Measurements from ENCODE around the gene PCYT2. TPM values are rescaled to one million over a fixed set of nuclear protein-coding genes. Genes with fewer than 3 reads are reported as not detected.

The PCYT2 gene
- total RNA-seq, 1 experiment from 2014 or later, result 31.4 TPM

- no peak for TF ChIP-seq OVOL2 (CRISPR knock-in tag; IDR thresholded peaks at IDR 0.05; ENCODE audit: borderline replicate concordance)
- TF ChIP-seq USF1 (CRISPR knock-in tag; IDR thresholded peaks at IDR 0.05), result peak; percentile 37; the same call in 1 of the 2 replicates
- no peak for TF ChIP-seq ZNF232 (CRISPR knock-in tag; IDR thresholded peaks at IDR 0.05)
- no peak for TF ChIP-seq AFF4 (CRISPR knock-in tag; IDR thresholded peaks at IDR 0.05; ENCODE audit: borderline replicate concordance)
- TF ChIP-seq, protein P1, sequence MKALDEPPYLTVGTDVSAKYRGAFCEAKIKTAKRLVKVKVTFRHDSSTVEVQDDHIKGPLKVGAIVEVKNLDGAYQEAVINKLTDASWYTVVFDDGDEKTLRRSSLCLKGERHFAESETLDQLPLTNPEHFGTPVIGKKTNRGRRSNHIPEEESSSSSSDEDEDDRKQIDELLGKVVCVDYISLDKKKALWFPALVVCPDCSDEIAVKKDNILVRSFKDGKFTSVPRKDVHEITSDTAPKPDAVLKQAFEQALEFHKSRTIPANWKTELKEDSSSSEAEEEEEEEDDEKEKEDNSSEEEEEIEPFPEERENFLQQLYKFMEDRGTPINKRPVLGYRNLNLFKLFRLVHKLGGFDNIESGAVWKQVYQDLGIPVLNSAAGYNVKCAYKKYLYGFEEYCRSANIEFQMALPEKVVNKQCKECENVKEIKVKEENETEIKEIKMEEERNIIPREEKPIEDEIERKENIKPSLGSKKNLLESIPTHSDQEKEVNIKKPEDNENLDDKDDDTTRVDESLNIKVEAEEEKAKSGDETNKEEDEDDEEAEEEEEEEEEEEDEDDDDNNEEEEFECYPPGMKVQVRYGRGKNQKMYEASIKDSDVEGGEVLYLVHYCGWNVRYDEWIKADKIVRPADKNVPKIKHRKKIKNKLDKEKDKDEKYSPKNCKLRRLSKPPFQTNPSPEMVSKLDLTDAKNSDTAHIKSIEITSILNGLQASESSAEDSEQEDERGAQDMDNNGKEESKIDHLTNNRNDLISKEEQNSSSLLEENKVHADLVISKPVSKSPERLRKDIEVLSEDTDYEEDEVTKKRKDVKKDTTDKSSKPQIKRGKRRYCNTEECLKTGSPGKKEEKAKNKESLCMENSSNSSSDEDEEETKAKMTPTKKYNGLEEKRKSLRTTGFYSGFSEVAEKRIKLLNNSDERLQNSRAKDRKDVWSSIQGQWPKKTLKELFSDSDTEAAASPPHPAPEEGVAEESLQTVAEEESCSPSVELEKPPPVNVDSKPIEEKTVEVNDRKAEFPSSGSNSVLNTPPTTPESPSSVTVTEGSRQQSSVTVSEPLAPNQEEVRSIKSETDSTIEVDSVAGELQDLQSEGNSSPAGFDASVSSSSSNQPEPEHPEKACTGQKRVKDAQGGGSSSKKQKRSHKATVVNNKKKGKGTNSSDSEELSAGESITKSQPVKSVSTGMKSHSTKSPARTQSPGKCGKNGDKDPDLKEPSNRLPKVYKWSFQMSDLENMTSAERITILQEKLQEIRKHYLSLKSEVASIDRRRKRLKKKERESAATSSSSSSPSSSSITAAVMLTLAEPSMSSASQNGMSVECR (CRISPR knock-in tag; IDR thresholded peaks at IDR 0.05; ENCODE audit: borderline replicate concordance), result peak; percentile 78; the same call in 1 of the 2 replicates
- TF ChIP-seq RORB (CRISPR knock-in tag; IDR thresholded peaks at IDR 0.05), result no peak
- TF ChIP-seq ZBTB21 (CRISPR knock-in tag; IDR thresholded peaks at IDR 0.05; ENCODE audit: borderline replicate concordance), result no peak
- TF ChIP-seq NR2C2 (CRISPR knock-in tag; IDR thresholded peaks at IDR 0.05), result no peak
- no peak for TF ChIP-seq ELF4 (CRISPR knock-in tag; IDR thresholded peaks at IDR 0.05; ENCODE audit: low read depth)
- no peak for TF ChIP-seq GTF2I (CRISPR knock-in tag; conservative IDR thresholded peaks at IDR 0.05)
- 0 out of 2 replicates have a peak, but pooled peaks have one; percentile 17 for TF ChIP-seq SMAD3 (CRISPR knock-in tag; IDR thresholded peaks at IDR 0.05; ENCODE audit: borderline replicate concordance)
- TF ChIP-seq SOX15 (CRISPR knock-in tag; IDR thresholded peaks at IDR 0.05), result no peak
Measured at GRCh38 chr17:81860756-81861568, 50.2 kb downstream of the PCYT2 start (continued).

DNA sequence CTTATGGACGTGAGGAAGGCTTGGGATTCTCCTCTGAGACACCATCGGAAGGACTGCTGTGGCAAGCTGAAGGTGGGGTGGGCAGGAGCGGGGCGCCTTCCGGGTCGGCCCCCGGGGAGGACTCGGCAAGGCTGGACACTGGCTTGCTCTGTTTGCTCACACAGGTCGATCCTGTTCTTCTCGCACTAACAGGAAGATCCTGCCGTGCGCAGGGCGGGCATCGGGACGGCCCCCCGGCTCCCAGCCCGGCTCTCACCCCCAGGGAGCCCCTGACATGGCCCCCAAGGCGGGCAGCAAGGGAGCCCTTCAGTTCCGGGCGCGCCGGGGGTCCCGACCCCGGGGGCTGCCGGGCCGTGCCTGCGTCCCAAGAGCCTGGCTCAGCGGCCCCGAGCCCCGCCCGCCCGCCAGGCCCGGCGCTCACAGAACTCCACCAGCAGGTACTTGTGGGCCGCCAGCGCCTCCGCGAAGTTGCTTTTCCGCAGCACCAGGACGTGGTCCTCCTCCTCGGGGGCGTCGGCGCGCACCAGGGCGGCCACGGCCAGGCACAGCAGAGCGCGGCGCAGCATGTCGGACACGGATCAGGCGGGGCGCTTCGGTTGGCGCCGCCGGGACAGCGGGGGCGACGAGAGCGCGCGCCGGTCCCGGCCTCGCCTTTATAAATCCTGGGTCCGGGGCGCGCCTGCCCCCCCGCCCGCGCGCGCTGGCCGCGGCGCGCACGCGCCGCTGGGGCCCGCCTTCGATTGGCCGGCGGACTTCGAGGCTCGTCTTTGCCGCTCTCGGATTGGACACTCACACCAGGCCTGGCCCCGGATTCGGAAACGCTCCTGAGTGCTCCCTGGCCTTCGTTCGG lies 51.1 kb downstream of the PCYT2 start, which contains the start of gene P4HB:
Gene P4HB, minus strand, starts transcription at position 630 of the 850 bp plus-strand sequence. Its CDS starts 64 bp downstream, at position 566.
- ChIA-PET POLR2A (interaction anchor here (1.6 kb wide), 1 partner anchor 10 kb away, joined by 12 read pairs; no protein-coding TSS in a partner anchor), CTCF (interaction anchor here (0.7 to 1.0 kb wide), 3 partner anchors 9 to 149 kb away, joined by 3 to 12 read pairs (median 4); no protein-coding TSS in a partner anchor)
- peak within 1 kb of the TSS; percentile 98 for H3K27ac Mint-ChIP-seq
- ATAC-seq (no peak), DNase-seq (ENCODE audit: low spot score) (no peak)
- peaks cover 36% of the 10 kb centered on the region for H3K36me3 Mint-ChIP-seq
- peak within 1 kb of the TSS; percentile 95 for H3K4me3 Mint-ChIP-seq
- H3K4me1 Mint-ChIP-seq, result peaks cover 25% of the 10 kb centered on the region
- H3K9me3 Mint-ChIP-seq, result no peaks in the 10 kb centered on the region
- no peaks in the 10 kb centered on the region; the same call in 1 of the 2 replicates for H3K27me3 Mint-ChIP-seq (ENCODE audit: low read depth)
- TF ChIP-seq PRDM15 (CRISPR knock-in tag; IDR thresholded peaks at IDR 0.05), result no peak
- TF ChIP-seq E2F1 (CRISPR knock-in tag; IDR thresholded peaks at IDR 0.05), result no peak
- no peak for TF ChIP-seq ZNF317 (CRISPR knock-in tag; IDR thresholded peaks at IDR 0.05; ENCODE audit: borderline replicate concordance, low read depth)
- TF ChIP-seq SOX15 (CRISPR knock-in tag; IDR thresholded peaks at IDR 0.05), result no peak
- no peak for TF ChIP-seq ATF6 (CRISPR knock-in tag; IDR thresholded peaks at IDR 0.05)
- TF ChIP-seq TP53 (CRISPR knock-in tag; IDR thresholded peaks at IDR 0.05), result no peak
